B cell (primary cell): Measurements from ENCODE around the gene DIP2B. TPM values are rescaled to one million over a fixed set of nuclear protein-coding genes. Genes with fewer than 3 reads are reported as not detected.

Experiments used
- ATAC-seq: fragments of 200-7000 bp; cut with Tn5 transposase; one replicate; pipeline ENCODE4 v1.10.0; 2021; ENCODE audit warnings: low read depth, mild to moderate bottlenecking, moderate number of reproducible peaks, moderate library complexity
- CTCF ChIA-PET: fragments of 350-600 bp; sonication (Branson Sonifier 250); formaldehyde crosslinking; loops from one replicate; lab custom pipeline; 2021; ENCODE audit warnings: antibody characterized with exemption, inconsistent platforms; lab: Charles Lee
- POLR2A ChIA-PET: fragments of 350-600 bp; sonication (Branson Sonifier 250); formaldehyde crosslinking; loops from one replicate; lab custom pipeline; 2021; ENCODE audit warnings: antibody characterized with exemption; lab: Charles Lee
- DNase-seq: peaks from one replicate; pipeline ENCODE4 v3.0.0; 2013
- H2AFZ ChIP-seq: 2 replicates; pipeline ENCODE4 v1.6.1; 2012; ENCODE audit warnings: mild to moderate bottlenecking, low read depth, low read length; ENCODE audit not compliant: insufficient read depth, poor library complexity, severe bottlenecking
- H3K27ac ChIP-seq, 2 donors: 1 replicate in 1 of 2; 2 replicates in 1 of 2; pipeline ENCODE4 v1.5.1; 2012 to 2013; ENCODE audit warnings: low read length in 2 of 2, mild to moderate bottlenecking in 2 of 2, moderate library complexity in 1 of 2
- H3K27me3 ChIP-seq, 4 experiments: fragments of 200-600 bp in 1 of 4; sonication (generic) in 1 of 4; replicated peaks in 1 of 4; 1 replicate in 2 of 4; 2 replicates in 2 of 4; pipeline versions ENCODE4 v1.6.1 to v1.7.0; 2013 to 2016; ENCODE audit warnings: low read length in 3 of 4, mild to moderate bottlenecking in 2 of 4, mixed read lengths in 1 of 4, moderate library complexity in 1 of 4; ENCODE audit not compliant: insufficient read depth in 4 of 4, control insufficient read depth in 3 of 4; ENCODE audit errors: control extremely low read depth in 1 of 4
- H3K36me3 ChIP-seq, 2 experiments: replicated peaks in 1 of 2; 1 replicate in 1 of 2; 2 replicates in 1 of 2; pipeline versions ENCODE4 v1.6.1 to v1.7.1; 2013; ENCODE audit warnings: low read length in 1 of 2; ENCODE audit not compliant: insufficient read depth in 2 of 2, control insufficient read depth in 1 of 2; ENCODE audit errors: control extremely low read depth in 1 of 2, extremely low read depth in 1 of 2
- H3K4me1 ChIP-seq, 2 donors: fragments of 200-600 bp in 1 of 2; sonication (generic) in 1 of 2; 1 replicate in 1 of 2; 2 replicates in 1 of 2; pipeline versions ENCODE4 v1.5.1 to v1.6.1; 2013 to 2017; ENCODE audit warnings: low read length in 2 of 2; ENCODE audit not compliant: control insufficient read depth in 2 of 2, insufficient read depth in 2 of 2
- H3K4me2 ChIP-seq: replicated peaks from 2 replicates; pipeline ENCODE3; 2012; ENCODE audit warnings: mild to moderate bottlenecking, low read depth, low read length; ENCODE audit not compliant: poor library complexity, severe bottlenecking
- H3K4me3 ChIP-seq, 5 experiments: fragments of 200-600 bp in 1 of 5; sonication (generic) in 1 of 5; 1 replicate in 3 of 5; 2 replicates in 2 of 5; pipeline versions ENCODE4 v1.5.1 to v1.7.0; 2011 to 2016; ENCODE audit warnings: low read length in 4 of 5, mild to moderate bottlenecking in 4 of 5, low read depth in 2 of 5, control low read depth in 1 of 5, moderate library complexity in 1 of 5; ENCODE audit not compliant: insufficient read depth in 1 of 5; ENCODE audit errors: control extremely low read depth in 1 of 5, extremely low read depth in 1 of 5
- H3K79me2 ChIP-seq: fragments of 200-600 bp; sonication (generic); one replicate; pipeline ENCODE4 v1.6.0; 2016; ENCODE audit warnings: low read length; ENCODE audit not compliant: control insufficient read depth, insufficient read depth
- H3K9ac ChIP-seq: fragments of 200-600 bp; sonication (generic); 2 replicates; pipeline ENCODE4 v1.6.1; 2017; ENCODE audit warnings: mild to moderate bottlenecking, low read length, moderate library complexity
- H3K9me3 ChIP-seq, 3 donors: one replicate each; pipeline versions ENCODE4 v1.6.1 to v1.7.1; 2013; ENCODE audit warnings: low read length in 2 of 3; ENCODE audit not compliant: control insufficient read depth in 2 of 3, insufficient read depth in 1 of 3; ENCODE audit errors: control extremely low read depth in 1 of 3
- H4K20me1 ChIP-seq: 2 replicates; pipeline ENCODE4 v1.6.0; 2012; ENCODE audit warnings: mild to moderate bottlenecking, low read length; ENCODE audit not compliant: insufficient read depth, control insufficient read depth, poor library complexity, severe bottlenecking
- H3K27ac Mint-ChIP-seq: one replicate; pipeline ENCODE4 v1.8.0; 2021; ENCODE audit warnings: mixed read lengths
- H3K27me3 Mint-ChIP-seq: one replicate; pipeline ENCODE4 v1.8.0; 2021; ENCODE audit warnings: mixed read lengths
- H3K4me1 Mint-ChIP-seq: one replicate; pipeline ENCODE4 v1.8.0; 2021; ENCODE audit warnings: mixed read lengths
- H3K4me3 Mint-ChIP-seq: one replicate; pipeline ENCODE4 v1.8.0; 2021; ENCODE audit warnings: mixed read lengths
- H3K9me3 Mint-ChIP-seq: one replicate; pipeline ENCODE4 v1.8.0; 2022; ENCODE audit warnings: mixed read lengths; ENCODE audit not compliant: insufficient read depth
- EZH2 ChIP-seq: IDR thresholded peaks from 2 replicates; pipeline ENCODE4 v1.6.1; 2012; ENCODE audit warnings: borderline replicate concordance, low read depth, mild to moderate bottlenecking, moderate library complexity, low read length; ENCODE audit not compliant: insufficient read depth, poor library complexity, severe bottlenecking
- WGBS: methylation state at CpG from one replicate; pipeline ENCODE4 v1.1.5; 2013; ENCODE audit warnings: missing lambda C conversion rate; ENCODE audit not compliant: insufficient coverage; 5-methylcytosine and 5-hydroxymethylcytosine counted together
- intact Hi-C: fragments of 100-400 bp; cut with micrococcal nuclease; formaldehyde crosslinking; loops from one replicate; pipeline ENCODE4 v1.10.0; 2022
- polyA plus RNA-seq: library from polyadenylated mRNA; depleted of rRNA; stranded (reverse); fragments of >200 nt; gene quantifications from 2 replicates; pipeline ENCODE4 v1.2.3, GENCODE V29; 2012
- total RNA-seq, 2 donors: library from RNA; stranded (reverse); fragments of 120-200 nt in 1 of 2; gene quantifications; 1 replicate in 1 of 2; 2 replicates in 1 of 2; pipeline versions ENCODE4 v1.2.3 to v1.2.4, GENCODE V29; 2013 to 2022
- TF ChIP-seq, protein P1 (sequence below): fragments of 200-600 bp; IDR thresholded peaks from one replicate; pipeline ENCODE4 v1.8.0; 2022; ENCODE audit warnings: antibody characterized with exemption, mild to moderate bottlenecking

DIP2B gene
- total and polyA plus RNA-seq, 2 donors (not counting 1 experiment from before 2014, with no cell fraction given), result 16.4 to 38.8 TPM

- Mint-ChIP-seq H3K4me3 (no peak overlapping the region), H3K27ac (peak overlapping the region; percentile 0), H3K4me1 (peaks cover 14% of the 10 kb centered on the region), H3K27me3 (no peaks in the 10 kb centered on the region), H3K9me3 (no peaks in the 10 kb centered on the region)
- Histone ChIP-seq H3K27ac (peak overlapping the region in 1 of 2 donors; percentile 18), H4K20me1 (peaks cover 28% of the 10 kb centered on the region), H3K27me3 (no peaks in the 10 kb centered on the region), H3K9ac (no peak overlapping the region), H3K4me2 (no peak overlapping the region), H3K79me2 (peaks cover 61% of the 10 kb centered on the region), H3K9me3 (no peaks in the 10 kb centered on the region), H3K4me1 (peaks cover 3 to 11% of the 10 kb centered on the region in 2 donors), H2AFZ (no peak overlapping the region), H3K4me3 (no peak overlapping the region), H3K36me3 (peaks cover 1 to 12% of the 10 kb centered on the region in 2 experiments)
- POLR2A ChIA-PET, result interaction anchor here (0.6 kb wide), 1 partner anchor 116 kb away, joined by 3 read pairs; no protein-coding TSS in a partner anchor
- no peak for DNase-seq
- no CpG with 5 or more reads among the region's 2 CpGs for WGBS
- TF ChIP-seq EZH2, result no peak
- TF ChIP-seq, protein P1, sequence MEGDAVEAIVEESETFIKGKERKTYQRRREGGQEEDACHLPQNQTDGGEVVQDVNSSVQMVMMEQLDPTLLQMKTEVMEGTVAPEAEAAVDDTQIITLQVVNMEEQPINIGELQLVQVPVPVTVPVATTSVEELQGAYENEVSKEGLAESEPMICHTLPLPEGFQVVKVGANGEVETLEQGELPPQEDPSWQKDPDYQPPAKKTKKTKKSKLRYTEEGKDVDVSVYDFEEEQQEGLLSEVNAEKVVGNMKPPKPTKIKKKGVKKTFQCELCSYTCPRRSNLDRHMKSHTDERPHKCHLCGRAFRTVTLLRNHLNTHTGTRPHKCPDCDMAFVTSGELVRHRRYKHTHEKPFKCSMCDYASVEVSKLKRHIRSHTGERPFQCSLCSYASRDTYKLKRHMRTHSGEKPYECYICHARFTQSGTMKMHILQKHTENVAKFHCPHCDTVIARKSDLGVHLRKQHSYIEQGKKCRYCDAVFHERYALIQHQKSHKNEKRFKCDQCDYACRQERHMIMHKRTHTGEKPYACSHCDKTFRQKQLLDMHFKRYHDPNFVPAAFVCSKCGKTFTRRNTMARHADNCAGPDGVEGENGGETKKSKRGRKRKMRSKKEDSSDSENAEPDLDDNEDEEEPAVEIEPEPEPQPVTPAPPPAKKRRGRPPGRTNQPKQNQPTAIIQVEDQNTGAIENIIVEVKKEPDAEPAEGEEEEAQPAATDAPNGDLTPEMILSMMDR, result no peak
- CTCF ChIA-PET, result interaction anchor here (0.5 to 4.3 kb wide), 2 partner anchors 129 to 147 kb away, joined by 4 to 51 read pairs; partner anchors contain the start of gene DIP2B
- no peak for ATAC-seq
- intact Hi-C loops, result no loop called here
Observed at GRCh38 chr12:50634379-50634778, 129.6 kb downstream of the DIP2B start.

GRCh38 chr12:50635364-50635763 is 130.6 kb downstream of the DIP2B start:
- CTCF ChIA-PET, result interaction anchor here (1.3 to 4.3 kb wide), 3 partner anchors 67 to 130 kb away, joined by 3 to 51 read pairs (median 3); partner anchors contain the start of gene DIP2B
- Histone ChIP-seq H3K36me3 (peaks cover 0 to 8% of the 10 kb centered on the region in 2 experiments), H2AFZ (no peak overlapping the region), H4K20me1 (peaks cover 28% of the 10 kb centered on the region), H3K4me3 (no peak overlapping the region), H3K27ac (peak overlapping the region in 1 of 2 donors; percentile 40), H3K4me1 (peaks cover 3 to 11% of the 10 kb centered on the region in 2 donors), H3K9ac (no peak overlapping the region), H3K79me2 (peaks cover 64% of the 10 kb centered on the region), H3K4me2 (no peak overlapping the region), H3K9me3 (no peaks in the 10 kb centered on the region), H3K27me3 (no peaks in the 10 kb centered on the region)
- no peak for DNase-seq
- no peak for TF ChIP-seq EZH2
- TF ChIP-seq, protein P1, result no peak
- no peak for ATAC-seq
- no peak overlapping the region for H3K27ac Mint-ChIP-seq
- WGBS, result 63% methylated on average over 2 of the region's 5 CpGs
- intact Hi-C loops, result no loop called here
- no peaks in the 10 kb centered on the region for H3K9me3 Mint-ChIP-seq
- H3K4me3 Mint-ChIP-seq, result no peak overlapping the region
- no peaks in the 10 kb centered on the region for H3K27me3 Mint-ChIP-seq
- POLR2A ChIA-PET, result interaction anchor here (1.0 kb wide), 1 partner anchor 124 kb away, joined by 18 read pairs; no protein-coding TSS in a partner anchor
- H3K4me1 Mint-ChIP-seq, result peaks cover 16% of the 10 kb centered on the region
